NCI-H524 (cell line): ENCODE measurements around the gene EI24.
"Not testable (repeated sequence)": the region's sequence is repeated elsewhere in the genome, so short reads cannot be mapped to it uniquely, and the experiment has no call there.

ENCODE experiments used
- DNase-seq, 2 experiments: peaks; one replicate each; lab custom pipeline; 2025; lab: John Stamatoyannopoulos, UW

EI24 gene

GRCh38 chr11:125568970-125569914, at the start of gene EI24:
Gene EI24 (plus strand): TSS chr11:125569477. CDS start chr11:125572528, 3,051 bp downstream.
- DNase-seq: peak; percentile 69 to 91

GRCh38 chr11:125519860-125520834, 49.1 kb upstream of the EI24 start:
- DNase-seq: no peak

GRCh38 chr11:125525303-125525702, 44.0 kb upstream of the EI24 start:
- DNase-seq: no peak

GRCh38 chr11:125532668-125533067, 36.6 kb upstream of the EI24 start:
- peak in 1 of 2 experiments; percentile 6 for DNase-seq

GRCh38 chr11:125535585-125535984, 33.7 kb upstream of the EI24 start:
- DNase-seq: no peak

GRCh38 chr11:125536834-125537233, 32.4 kb upstream of the EI24 start:
- DNase-seq: not testable (repeated sequence)

- DNase-seq: no peak
These were observed 26.6 kb upstream of the EI24 start for GRCh38 chr11:125542709-125543108.

GRCh38 chr11:125550780-125551179, 18.5 kb upstream of the EI24 start:
- no peak for DNase-seq

- no peak for DNase-seq
These were observed 17.4 kb upstream of the EI24 start for GRCh38 chr11:125551835-125552342.

GRCh38 chr11:125552927-125553326, 16.4 kb upstream of the EI24 start:
- no peak for DNase-seq

GRCh38 chr11:125553357-125553756, 15.9 kb upstream of the EI24 start:
- DNase-seq: no peak

GRCh38 chr11:125554038-125554437, 15.2 kb upstream of the EI24 start:
- no peak for DNase-seq

GRCh38 chr11:125559888-125560287, 9.4 kb upstream of the EI24 start:
- no peak for DNase-seq

GRCh38 chr11:125561924-125562323, 7.4 kb upstream of the EI24 start:
- no peak for DNase-seq

GRCh38 chr11:125562430-125562829, 6.8 kb upstream of the EI24 start:
- no peak for DNase-seq

- no peak for DNase-seq
These were observed 4.9 kb upstream of the EI24 start for GRCh38 chr11:125564357-125564756.

GRCh38 chr11:125566235-125566634, 3.0 kb upstream of the EI24 start:
- no peak for DNase-seq

- DNase-seq: peak in 1 of 2 experiments; percentile 35
These were observed 791 bp downstream of the EI24 start for GRCh38 chr11:125569915-125570621.

- no peak for DNase-seq
These were observed 1.7 kb downstream of the EI24 start for GRCh38 chr11:125570952-125571351.

- no peak for DNase-seq
These were observed 3.6 kb downstream of the EI24 start for GRCh38 chr11:125572916-125573315.

- not testable (repeated sequence) for DNase-seq
These were observed 7.9 kb downstream of the EI24 start for GRCh38 chr11:125577181-125577580.

GRCh38 chr11:125578783-125579182, 9.5 kb downstream of the EI24 start:
- DNase-seq: no peak
